GM23338 (cell line): Measurements from ENCODE around the gene CHRDL2. TPM values are rescaled to one million over a fixed set of nuclear protein-coding genes. Genes with fewer than 3 reads are reported as not detected.

ENCODE experiments used
- ATAC-seq: fragments of 200-7000 bp; cut with Tn5 transposase; 3 replicates; pipeline ENCODE4 v1.9.1; 2020
- DNase-seq: peaks from one replicate; pipeline ENCODE4 v3.0.0-alpha.2; 2015; ENCODE audit warnings: low spot score
- H2AFZ ChIP-seq: fragments of 200-600 bp; sonication (generic); 2 replicates; pipeline ENCODE4 v1.8.0; 2016; ENCODE audit warnings: antibody characterized with exemption, mild to moderate bottlenecking, moderate library complexity
- H3F3A ChIP-seq: fragments of 200-600 bp; sonication (generic); replicated peaks from 2 replicates; pipeline ENCODE4 v1.8.0; 2017; ENCODE audit warnings: antibody characterized with exemption, mixed run types, low read depth
- H3K27ac ChIP-seq: fragments of 200-600 bp; sonication (generic); 2 replicates; pipeline ENCODE4 v1.6.1; 2016; ENCODE audit warnings: low read depth
- H3K27me3 ChIP-seq: fragments of 200-600 bp; sonication (generic); 2 replicates; pipeline ENCODE4 v1.8.0; 2016; ENCODE audit warnings: mild to moderate bottlenecking, mixed run types, moderate library complexity; ENCODE audit not compliant: insufficient read depth
- H3K36me3 ChIP-seq: fragments of 200-600 bp; sonication (generic); 2 replicates; pipeline ENCODE4 v1.8.0; 2016; ENCODE audit warnings: mild to moderate bottlenecking; ENCODE audit not compliant: insufficient read depth
- H3K4me1 ChIP-seq: fragments of 200-600 bp; sonication (generic); 2 replicates; pipeline ENCODE4 v1.8.0; 2016; ENCODE audit warnings: mild to moderate bottlenecking, moderate library complexity; ENCODE audit not compliant: insufficient read depth
- H3K4me2 ChIP-seq: fragments of 200-600 bp; sonication (generic); 2 replicates; pipeline ENCODE4 v1.7.1; 2017; ENCODE audit warnings: mixed run types
- H3K4me3 ChIP-seq: fragments of 200-600 bp; sonication (generic); 2 replicates; pipeline ENCODE4 v1.6.1; 2016; ENCODE audit warnings: mixed run types
- H3K79me2 ChIP-seq: fragments of 200-600 bp; sonication (generic); replicated peaks from 2 replicates; pipeline ENCODE4 v1.8.0; 2017; ENCODE audit warnings: mild to moderate bottlenecking; ENCODE audit not compliant: insufficient read depth
- H3K9me2 ChIP-seq: fragments of 200-600 bp; sonication (generic); 2 replicates; pipeline ENCODE4 v1.8.0; 2017; ENCODE audit not compliant: insufficient read depth
- H4K20me1 ChIP-seq: fragments of 200-600 bp; sonication (generic); replicated peaks from 2 replicates; pipeline ENCODE4 v1.8.0; 2017; ENCODE audit warnings: mild to moderate bottlenecking; ENCODE audit not compliant: insufficient read depth
- H3K27ac Mint-ChIP-seq: 2 replicates; pipeline ENCODE4 v1.8.0; 2020; ENCODE audit warnings: inconsistent platforms, mild to moderate bottlenecking, moderate library complexity, mixed read lengths
- H3K27me3 Mint-ChIP-seq: 3 replicates; pipeline ENCODE4 v1.8.0; 2022; ENCODE audit warnings: low read depth, mild to moderate bottlenecking, moderate library complexity, mixed read lengths, inconsistent platforms; ENCODE audit not compliant: insufficient read depth, poor library complexity
- H3K36me3 Mint-ChIP-seq: 3 replicates; pipeline ENCODE4 v1.8.0; 2021; ENCODE audit warnings: low read depth, mild to moderate bottlenecking, inconsistent platforms, moderate library complexity, mixed read lengths
- H3K4me1 Mint-ChIP-seq: 3 replicates; pipeline ENCODE4 v1.8.0; 2020; ENCODE audit warnings: mild to moderate bottlenecking, inconsistent platforms, mixed read lengths
- H3K4me3 Mint-ChIP-seq: 3 replicates; pipeline ENCODE4 v1.8.0; 2021; ENCODE audit warnings: moderate library complexity, mild to moderate bottlenecking, inconsistent platforms, mixed read lengths
- H3K9me3 Mint-ChIP-seq: 3 replicates; pipeline ENCODE4 v1.8.0; 2020; ENCODE audit warnings: moderate library complexity, mild to moderate bottlenecking, inconsistent platforms, mixed read lengths
- CTCF ChIP-seq, 2 experiments: fragments of 200-600 bp in 1 of 2; sonication (generic) in 1 of 2; conservative IDR thresholded peaks; 2 replicates each; pipeline versions ENCODE4 v1.5.1 to v1.6.1; 2016 to 2017; ENCODE audit warnings: antibody characterized with exemption in 2 of 2, low read depth in 2 of 2, mild to moderate bottlenecking in 2 of 2, moderate library complexity in 1 of 2
- EZH2 ChIP-seq: fragments of 200-600 bp; sonication (generic); IDR thresholded peaks from one replicate; pipeline ENCODE4 v1.8.0; 2017; ENCODE audit warnings: antibody characterized with exemption, mild to moderate bottlenecking, low read depth; ENCODE audit not compliant: unreplicated experiment
- EZH2phosphoT487 ChIP-seq: fragments of 200-600 bp; sonication (generic); IDR thresholded peaks from one replicate; pipeline ENCODE4 v1.8.1; 2018; ENCODE audit warnings: antibody characterized with exemption; ENCODE audit not compliant: unreplicated experiment
- JUNB ChIP-seq: IDR thresholded peaks from one replicate; pipeline ENCODE4 v1.6.1; 2016; ENCODE audit warnings: antibody characterized with exemption; ENCODE audit not compliant: unreplicated experiment
- NANOG ChIP-seq: IDR thresholded peaks from 2 replicates; pipeline ENCODE4 v1.6.1; 2016; ENCODE audit warnings: antibody characterized with exemption, borderline replicate concordance
- polyA plus RNA-seq: library from polyadenylated mRNA; unstranded; fragments of >200 nt; fragmentation: Nextera tagmentation; extraction: Ambion mirVana; gene quantifications from 2 replicates; pipeline ENCODE4 v1.2.1, GENCODE V29; 2016
- total RNA-seq: library from RNA; depleted of rRNA; stranded (reverse); fragments of >200 nt; shearing (Covaris generic); gene quantifications from 2 replicates; pipeline ENCODE4 v1.2.3, GENCODE V29; 2014
- TF ChIP-seq, protein P1 (sequence below): IDR thresholded peaks from one replicate; pipeline ENCODE4 v1.6.1; 2018; ENCODE audit warnings: antibody characterized with exemption; ENCODE audit not compliant: unreplicated experiment
- TF ChIP-seq, protein P2 (sequence below): IDR thresholded peaks from 2 replicates; pipeline ENCODE4 v1.6.1; 2016; ENCODE audit warnings: antibody characterized with exemption

Gene CHRDL2
- total and polyA plus RNA-seq, 2 experiments from 2014 or later: 0.21 TPM; not detected in 1

GRCh38 chr11:74707602-74708510 lies 23.4 kb downstream of the CHRDL2 start (continued):
- TF ChIP-seq, protein P1, sequence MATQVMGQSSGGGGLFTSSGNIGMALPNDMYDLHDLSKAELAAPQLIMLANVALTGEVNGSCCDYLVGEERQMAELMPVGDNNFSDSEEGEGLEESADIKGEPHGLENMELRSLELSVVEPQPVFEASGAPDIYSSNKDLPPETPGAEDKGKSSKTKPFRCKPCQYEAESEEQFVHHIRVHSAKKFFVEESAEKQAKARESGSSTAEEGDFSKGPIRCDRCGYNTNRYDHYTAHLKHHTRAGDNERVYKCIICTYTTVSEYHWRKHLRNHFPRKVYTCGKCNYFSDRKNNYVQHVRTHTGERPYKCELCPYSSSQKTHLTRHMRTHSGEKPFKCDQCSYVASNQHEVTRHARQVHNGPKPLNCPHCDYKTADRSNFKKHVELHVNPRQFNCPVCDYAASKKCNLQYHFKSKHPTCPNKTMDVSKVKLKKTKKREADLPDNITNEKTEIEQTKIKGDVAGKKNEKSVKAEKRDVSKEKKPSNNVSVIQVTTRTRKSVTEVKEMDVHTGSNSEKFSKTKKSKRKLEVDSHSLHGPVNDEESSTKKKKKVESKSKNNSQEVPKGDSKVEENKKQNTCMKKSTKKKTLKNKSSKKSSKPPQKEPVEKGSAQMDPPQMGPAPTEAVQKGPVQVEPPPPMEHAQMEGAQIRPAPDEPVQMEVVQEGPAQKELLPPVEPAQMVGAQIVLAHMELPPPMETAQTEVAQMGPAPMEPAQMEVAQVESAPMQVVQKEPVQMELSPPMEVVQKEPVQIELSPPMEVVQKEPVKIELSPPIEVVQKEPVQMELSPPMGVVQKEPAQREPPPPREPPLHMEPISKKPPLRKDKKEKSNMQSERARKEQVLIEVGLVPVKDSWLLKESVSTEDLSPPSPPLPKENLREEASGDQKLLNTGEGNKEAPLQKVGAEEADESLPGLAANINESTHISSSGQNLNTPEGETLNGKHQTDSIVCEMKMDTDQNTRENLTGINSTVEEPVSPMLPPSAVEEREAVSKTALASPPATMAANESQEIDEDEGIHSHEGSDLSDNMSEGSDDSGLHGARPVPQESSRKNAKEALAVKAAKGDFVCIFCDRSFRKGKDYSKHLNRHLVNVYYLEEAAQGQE: no peak
- no peak for TF ChIP-seq NANOG
- TF ChIP-seq JUNB: no peak
- no peak for TF ChIP-seq EZH2phosphoT487
- TF ChIP-seq EZH2: no peak

DNA sequence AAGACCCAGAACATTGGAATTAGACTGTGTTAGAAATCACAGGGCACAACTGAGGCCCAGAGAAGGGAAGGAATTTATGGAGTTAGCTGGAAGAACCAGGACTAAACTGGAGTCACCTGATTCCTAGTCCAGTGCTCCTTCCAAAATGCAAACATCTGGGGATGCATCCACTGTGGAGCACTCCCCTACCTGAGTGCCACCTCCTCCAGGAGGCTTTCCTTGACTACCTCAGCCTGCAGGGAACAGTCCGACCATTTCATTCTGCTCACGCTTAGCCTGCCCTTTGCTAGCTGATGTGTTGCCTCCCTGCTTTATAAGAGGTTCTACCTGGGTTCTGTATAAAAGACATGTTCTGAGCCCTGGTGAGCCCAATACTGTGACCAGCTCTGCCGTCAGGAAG lies 24.0 kb downstream of the CHRDL2 start:
- Histone ChIP-seq H3F3A (no peaks in the 10 kb centered on the region), H3K4me1 (peaks cover 7% of the 10 kb centered on the region; the same call in 1 of the 2 replicates), H4K20me1 (no peaks in the 10 kb centered on the region), H3K27me3 (no peaks in the 10 kb centered on the region), H3K36me3 (no peaks in the 10 kb centered on the region), H3K27ac (no peak overlapping the region), H2AFZ (no peak overlapping the region), H3K9me2 (no peaks in the 10 kb centered on the region), H3K4me3 (no peak overlapping the region), H3K4me2 (no peak overlapping the region), H3K79me2 (no peaks in the 10 kb centered on the region)
- Mint-ChIP-seq H3K4me1 (peaks cover 11% of the 10 kb centered on the region), H3K27ac (no peak overlapping the region), H3K36me3 (no peaks in the 10 kb centered on the region), H3K27me3 (peaks cover 20% of the 10 kb centered on the region), H3K4me3 (no peak overlapping the region), H3K9me3 (no peaks in the 10 kb centered on the region)
- DNase-seq: no peak
- no peak for ATAC-seq
- no peak for TF ChIP-seq CTCF (conservative IDR thresholded peaks at IDR 0.05; ENCODE audit: low read depth in 2 of 2)
- TF ChIP-seq, protein P2, sequence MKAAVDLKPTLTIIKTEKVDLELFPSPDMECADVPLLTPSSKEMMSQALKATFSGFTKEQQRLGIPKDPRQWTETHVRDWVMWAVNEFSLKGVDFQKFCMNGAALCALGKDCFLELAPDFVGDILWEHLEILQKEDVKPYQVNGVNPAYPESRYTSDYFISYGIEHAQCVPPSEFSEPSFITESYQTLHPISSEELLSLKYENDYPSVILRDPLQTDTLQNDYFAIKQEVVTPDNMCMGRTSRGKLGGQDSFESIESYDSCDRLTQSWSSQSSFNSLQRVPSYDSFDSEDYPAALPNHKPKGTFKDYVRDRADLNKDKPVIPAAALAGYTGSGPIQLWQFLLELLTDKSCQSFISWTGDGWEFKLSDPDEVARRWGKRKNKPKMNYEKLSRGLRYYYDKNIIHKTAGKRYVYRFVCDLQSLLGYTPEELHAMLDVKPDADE: no peak
- TF ChIP-seq, protein P1: no peak
